Stomach (tissue), 9 donors: ENCODE data around the gene NUMA1. TPM values are rescaled to one million over a fixed set of nuclear protein-coding genes. Genes with fewer than 3 reads are reported as not detected.
A peak's percentile ranks its signal among the peaks of the same experiment; 100 is the strongest.

Experiments
- DNase-seq, 2 donors: peaks; one replicate each; pipeline versions ENCODE4 v3.0.0 to v3.0.0-alpha.2; 2013 to 2019
- H3K27ac ChIP-seq, 5 donors: fragments of 200-600 bp in 4 of 5; sonication (generic) in 4 of 5; one replicate each; pipeline ENCODE4 v1.5.1; 2013 to 2019; ENCODE audit warnings: mild to moderate bottlenecking in 1 of 5, moderate library complexity in 1 of 5
- H3K27me3 ChIP-seq, 3 donors: fragments of 200-600 bp; sonication (generic); one replicate each; pipeline ENCODE4 v1.5.1; 2017 to 2019; ENCODE audit warnings: mixed run types in 1 of 3
- H3K36me3 ChIP-seq, 4 donors: fragments of 200-600 bp; sonication (generic); 1 replicate in 3 of 4; 2 replicates in 1 of 4; pipeline ENCODE4 v1.5.1; 2016 to 2019
- H3K4me1 ChIP-seq, 4 donors: fragments of 200-600 bp; sonication (generic); one replicate each; pipeline ENCODE4 v1.5.1; 2016 to 2019
- H3K4me3 ChIP-seq, 4 donors: fragments of 200-600 bp; sonication (generic) in 3 of 4; one replicate each; pipeline ENCODE4 v1.5.1; 2016 to 2019; ENCODE audit warnings: mild to moderate bottlenecking in 1 of 4
- H3K9me3 ChIP-seq, 4 donors: fragments of 200-600 bp; sonication (generic); one replicate each; pipeline ENCODE4 v1.5.1; 2016 to 2019
- EP300 ChIP-seq: sonication (generic); formaldehyde crosslinking; IDR thresholded peaks from one replicate; pipeline ENCODE4 v1.6.1; 2017; ENCODE audit warnings: antibody characterized with exemption
- POLR2A ChIP-seq, 4 donors: fragments of 450-650 bp; IDR thresholded peaks; one replicate each; pipeline ENCODE4 v1.6.1; 2016; ENCODE audit warnings: antibody characterized with exemption in 4 of 4, control low read depth in 2 of 4, mild to moderate bottlenecking in 1 of 4, moderate library complexity in 1 of 4
- POLR2AphosphoS5 ChIP-seq, 3 donors: sonication (generic); formaldehyde crosslinking; IDR thresholded peaks; one replicate each; pipeline ENCODE4 v1.6.1; 2016; ENCODE audit warnings: antibody characterized with exemption in 3 of 3
- WGBS, 5 donors: extraction: QIAGEN DNeasy Blood & Tissue Kit in 3 of 5; methylation state at CpG; one replicate each; pipeline versions ENCODE4 v1.1.5 to v1.1.7; 2013 to 2018; 5-methylcytosine and 5-hydroxymethylcytosine counted together
- intact Hi-C: fragments of 100-400 bp; cut with DNase I; formaldehyde crosslinking; loops from one replicate; pipeline ENCODE4 v1.15.1; 2023; ENCODE audit warnings: low total_unique reads
- polyA plus RNA-seq, 3 donors: library from polyadenylated mRNA; stranded (reverse); fragments of 200-250 nt; gene quantifications; one replicate each; pipeline ENCODE4 v1.2.3, GENCODE V29; 2013
- total RNA-seq, 5 donors: library from RNA; depleted of rRNA; stranded (reverse); fragments of >200 nt; gene quantifications; one replicate each; pipeline versions ENCODE4 v1.1.0 to v1.2.3, GENCODE V29; 2014 to 2016
- TF ChIP-seq, protein P1 (sequence below), 7 experiments: fragments of 450-650 bp in 4 of 7; fragments of 200-600 bp in 3 of 7; sonication (generic) in 3 of 7; IDR thresholded peaks; one replicate each; pipeline ENCODE4 v1.5.1; 2016 to 2019; ENCODE audit warnings: antibody characterized with exemption in 7 of 7, control low read depth in 2 of 7, mild to moderate bottlenecking in 1 of 7
- donor health status: healthy with polysubstance abuse.
- donor health status: Bipolar disorder and iron deficiency.
- donor health status: healthy.

Gene NUMA1
- total and polyA plus RNA-seq, 8 donors, result 84.2 to 619 (median 182) TPM

DNA sequence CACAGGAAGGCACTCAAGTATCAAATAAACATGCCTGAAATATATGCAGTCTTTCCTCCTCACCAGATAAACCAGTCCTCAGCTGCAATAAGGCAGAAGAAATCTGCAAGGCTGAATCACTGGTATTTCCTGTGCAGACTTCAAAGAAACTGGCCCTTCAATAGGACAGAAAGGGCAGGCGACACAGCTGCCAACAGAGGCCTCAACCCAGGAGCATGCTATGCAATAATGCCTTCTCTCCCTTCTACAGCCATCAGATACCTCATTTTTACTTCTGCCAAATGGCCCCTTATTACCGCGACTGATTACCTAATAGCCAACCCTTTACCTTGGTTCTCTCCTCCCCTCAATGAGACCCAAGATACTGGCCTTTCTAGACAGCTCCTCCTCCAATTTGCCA, 8.0 kb downstream of the NUMA1 start:
- 56 to 77% (median 71%) methylated on average over 3 of the region's 3 CpGs for WGBS, 5 donors
- Histone ChIP-seq H3K4me1 (peaks cover 31 to 74% (median 50%) of the 10 kb centered on the region in 4 donors), H3K27me3 (no peaks in the 10 kb centered on the region), H3K27ac (peak overlapping the region in 2 of 5 donors; percentile 46 to 54), H3K4me3 (no peak overlapping the region), H3K36me3 (peaks cover 0 to 18% (median 7%) of the 10 kb centered on the region in 4 donors), H3K9me3 (no peaks in the 10 kb centered on the region)
- TF ChIP-seq EP300, result no peak
- no peak for TF ChIP-seq POLR2AphosphoS5 (IDR thresholded peaks at IDR 0.05)
- TF ChIP-seq POLR2A (IDR thresholded peaks at IDR 0.05), result no peak
- TF ChIP-seq, protein P1, sequence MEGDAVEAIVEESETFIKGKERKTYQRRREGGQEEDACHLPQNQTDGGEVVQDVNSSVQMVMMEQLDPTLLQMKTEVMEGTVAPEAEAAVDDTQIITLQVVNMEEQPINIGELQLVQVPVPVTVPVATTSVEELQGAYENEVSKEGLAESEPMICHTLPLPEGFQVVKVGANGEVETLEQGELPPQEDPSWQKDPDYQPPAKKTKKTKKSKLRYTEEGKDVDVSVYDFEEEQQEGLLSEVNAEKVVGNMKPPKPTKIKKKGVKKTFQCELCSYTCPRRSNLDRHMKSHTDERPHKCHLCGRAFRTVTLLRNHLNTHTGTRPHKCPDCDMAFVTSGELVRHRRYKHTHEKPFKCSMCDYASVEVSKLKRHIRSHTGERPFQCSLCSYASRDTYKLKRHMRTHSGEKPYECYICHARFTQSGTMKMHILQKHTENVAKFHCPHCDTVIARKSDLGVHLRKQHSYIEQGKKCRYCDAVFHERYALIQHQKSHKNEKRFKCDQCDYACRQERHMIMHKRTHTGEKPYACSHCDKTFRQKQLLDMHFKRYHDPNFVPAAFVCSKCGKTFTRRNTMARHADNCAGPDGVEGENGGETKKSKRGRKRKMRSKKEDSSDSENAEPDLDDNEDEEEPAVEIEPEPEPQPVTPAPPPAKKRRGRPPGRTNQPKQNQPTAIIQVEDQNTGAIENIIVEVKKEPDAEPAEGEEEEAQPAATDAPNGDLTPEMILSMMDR (IDR thresholded peaks at IDR 0.05), result no peak
- intact Hi-C loops, result no loop called here
- DNase-seq, result peak in 1 of 2 donors; percentile 41

DNA sequence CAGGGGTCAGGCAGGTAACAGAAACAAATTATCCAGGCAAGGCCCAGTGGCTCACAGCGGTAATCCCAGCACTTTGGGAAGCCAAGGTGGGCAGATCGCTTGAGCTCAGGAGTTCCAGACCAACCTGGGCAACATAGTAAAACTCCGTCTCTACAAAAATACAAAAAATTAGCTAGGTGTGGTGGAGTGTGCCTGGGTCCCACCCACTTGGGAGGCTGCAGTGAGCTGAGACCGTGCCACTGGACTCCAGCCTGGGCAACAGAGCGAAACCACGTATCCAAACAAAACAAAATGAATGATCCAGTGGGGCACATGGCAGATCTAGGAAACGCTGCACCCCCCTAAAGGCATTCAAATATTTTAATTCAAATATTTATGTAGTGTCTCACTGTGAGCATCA, 9.9 kb downstream of the NUMA1 start:
- Histone ChIP-seq H3K9me3 (no peaks in the 10 kb centered on the region), H3K27ac (peak overlapping the region; percentile 65 to 85 (median 80)), H3K4me1 (peaks cover 35 to 79% (median 54%) of the 10 kb centered on the region in 4 donors), H3K4me3 (no peak overlapping the region), H3K36me3 (peaks cover 0 to 11% (median 4%) of the 10 kb centered on the region in 4 donors), H3K27me3 (no peaks in the 10 kb centered on the region)
- no peak for TF ChIP-seq POLR2A (IDR thresholded peaks at IDR 0.05)
- TF ChIP-seq, protein P1 (IDR thresholded peaks at IDR 0.05), result no peak
- TF ChIP-seq POLR2AphosphoS5 (IDR thresholded peaks at IDR 0.05), result no peak
- no peak for TF ChIP-seq EP300
- 86 to 92% (median 89%) methylated on average over 7 of the region's 7 CpGs for WGBS, 5 donors
- intact Hi-C loops, result no loop called here
- DNase-seq, result no peak

DNA sequence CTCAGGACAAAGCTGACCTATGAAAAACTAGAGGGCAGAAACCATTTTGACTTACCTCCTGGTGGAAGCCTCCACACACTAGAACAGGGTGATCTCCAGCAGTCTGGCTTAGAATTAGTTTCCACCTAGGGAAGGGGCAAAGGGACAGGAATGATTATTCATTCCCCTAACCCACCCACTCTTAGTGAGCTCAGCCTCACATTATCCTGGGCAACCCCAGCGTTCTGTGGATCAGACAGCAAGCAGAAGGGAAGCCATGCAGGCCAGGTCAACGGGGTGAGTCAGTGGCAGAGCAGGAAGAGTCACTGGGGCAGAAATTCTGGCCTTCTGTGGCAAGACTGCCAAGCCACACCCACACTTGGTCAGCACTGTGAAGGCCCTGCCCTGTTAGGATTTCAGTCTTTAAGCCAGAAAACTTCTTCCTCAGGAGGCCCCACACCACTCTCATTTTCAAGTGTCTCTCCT, 10.5 kb downstream of the NUMA1 start:
- WGBS, 5 donors, result 0 to 15% (median 8%) methylated on average over 2 of the region's 2 CpGs; no CpG with 5 or more reads in 1 of the 5 donors
- Histone ChIP-seq H3K4me3 (no peak overlapping the region), H3K27me3 (no peaks in the 10 kb centered on the region), H3K27ac (peak overlapping the region; percentile 43 to 85 (median 80)), H3K9me3 (no peaks in the 10 kb centered on the region), H3K36me3 (peaks cover 0 to 10% (median 4%) of the 10 kb centered on the region in 4 donors), H3K4me1 (peaks cover 35 to 73% (median 51%) of the 10 kb centered on the region in 4 donors)
- intact Hi-C loops, result no loop called here
- TF ChIP-seq EP300, result no peak
- TF ChIP-seq, protein P1 (IDR thresholded peaks at IDR 0.05), result no peak
- TF ChIP-seq POLR2A (IDR thresholded peaks at IDR 0.05), result no peak
- peak in 2 of 3 donors; percentile 39 to 68 for TF ChIP-seq POLR2AphosphoS5 (IDR thresholded peaks at IDR 0.05)
- DNase-seq, result peak; percentile 77 to 78

DNA sequence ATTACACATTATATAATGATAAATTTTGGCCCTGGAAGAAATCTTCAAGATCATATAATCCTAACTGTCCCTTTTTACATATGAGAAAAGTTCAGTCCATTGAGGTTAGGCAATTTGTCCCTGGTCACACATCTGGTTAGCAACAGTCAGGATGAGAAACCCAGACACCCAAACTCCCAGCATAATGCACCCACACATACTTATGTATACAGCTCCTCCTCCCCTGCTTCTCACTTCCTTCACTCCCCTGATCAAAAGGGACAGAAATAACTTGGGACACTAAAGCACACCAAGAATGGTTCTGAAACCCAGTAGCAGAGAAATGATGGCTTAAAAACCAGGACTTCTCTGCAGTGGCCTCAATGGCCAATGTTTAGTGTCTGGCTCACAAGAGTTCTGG, 11.1 kb downstream of the NUMA1 start:
- peaks cover 0 to 10% (median 4%) of the 10 kb centered on the region in 4 donors for H3K36me3 ChIP-seq
- no peak overlapping the region for H3K4me3 ChIP-seq
- H3K27me3 ChIP-seq, result no peaks in the 10 kb centered on the region
- TF ChIP-seq EP300, result no peak
- no peak for TF ChIP-seq POLR2AphosphoS5 (IDR thresholded peaks at IDR 0.05)
- TF ChIP-seq POLR2A (IDR thresholded peaks at IDR 0.05), result no peak
- TF ChIP-seq, protein P1 (IDR thresholded peaks at IDR 0.05), result no peak
- intact Hi-C loops, result no loop called here
- H3K9me3 ChIP-seq, result no peaks in the 10 kb centered on the region
- DNase-seq, result no peak
- peak overlapping the region; percentile 46 to 85 (median 80) for H3K27ac ChIP-seq
- H3K4me1 ChIP-seq, result peaks cover 35 to 67% (median 49%) of the 10 kb centered on the region in 4 donors
